Esophagus muscularis mucosa (tissue), 4 donors: ENCODE measurements around the gene ITGA2B.
"Not testable (repeated sequence)": the region's sequence is repeated elsewhere in the genome, so short reads cannot be mapped to it uniquely, and the experiment has no call there.

ENCODE experiments used
- EP300 ChIP-seq: sonication (generic); formaldehyde crosslinking; IDR thresholded peaks from one replicate; pipeline ENCODE4 v1.6.1; 2017; ENCODE audit warnings: antibody characterized with exemption
- POLR2A ChIP-seq: fragments of 450-650 bp; IDR thresholded peaks from one replicate; pipeline ENCODE4 v1.6.1; 2017; ENCODE audit warnings: antibody characterized with exemption, moderate library complexity, mild to moderate bottlenecking, low read depth
- POLR2AphosphoS5 ChIP-seq, 2 donors: sonication (generic); formaldehyde crosslinking; IDR thresholded peaks; one replicate each; pipeline ENCODE4 v1.6.1; 2017; ENCODE audit warnings: antibody characterized with exemption in 2 of 2
- TF ChIP-seq, protein P1 (sequence below), 3 experiments: fragments of 200-600 bp in 2 of 3; fragments of 450-650 bp in 1 of 3; sonication (generic) in 2 of 3; IDR thresholded peaks; one replicate each; pipeline ENCODE4 v1.5.1; 2017 to 2019; ENCODE audit warnings: antibody characterized with exemption in 3 of 3, mild to moderate bottlenecking in 2 of 3, moderate library complexity in 1 of 3

DNA sequence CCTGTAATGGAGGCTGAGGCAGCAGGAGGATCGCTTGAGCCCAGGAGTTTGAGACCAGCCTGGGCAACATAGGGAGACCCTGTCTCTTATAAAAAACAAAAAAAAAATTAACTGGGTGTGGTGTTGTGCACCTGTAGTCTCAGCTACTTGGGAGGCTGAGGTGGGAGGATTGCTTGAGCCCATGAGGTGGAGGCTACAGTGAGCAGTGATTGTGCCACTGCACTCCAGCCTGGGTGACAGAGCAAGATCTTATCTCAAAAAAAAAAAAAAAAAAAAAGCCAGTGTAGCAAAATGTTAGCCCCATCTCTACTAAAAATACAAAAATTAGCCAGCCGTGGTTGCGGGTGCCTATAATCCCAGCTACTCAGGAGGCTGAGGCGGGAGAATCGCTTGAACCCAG is 59.2 kb downstream of the ITGA2B start:
- TF ChIP-seq, protein P1, sequence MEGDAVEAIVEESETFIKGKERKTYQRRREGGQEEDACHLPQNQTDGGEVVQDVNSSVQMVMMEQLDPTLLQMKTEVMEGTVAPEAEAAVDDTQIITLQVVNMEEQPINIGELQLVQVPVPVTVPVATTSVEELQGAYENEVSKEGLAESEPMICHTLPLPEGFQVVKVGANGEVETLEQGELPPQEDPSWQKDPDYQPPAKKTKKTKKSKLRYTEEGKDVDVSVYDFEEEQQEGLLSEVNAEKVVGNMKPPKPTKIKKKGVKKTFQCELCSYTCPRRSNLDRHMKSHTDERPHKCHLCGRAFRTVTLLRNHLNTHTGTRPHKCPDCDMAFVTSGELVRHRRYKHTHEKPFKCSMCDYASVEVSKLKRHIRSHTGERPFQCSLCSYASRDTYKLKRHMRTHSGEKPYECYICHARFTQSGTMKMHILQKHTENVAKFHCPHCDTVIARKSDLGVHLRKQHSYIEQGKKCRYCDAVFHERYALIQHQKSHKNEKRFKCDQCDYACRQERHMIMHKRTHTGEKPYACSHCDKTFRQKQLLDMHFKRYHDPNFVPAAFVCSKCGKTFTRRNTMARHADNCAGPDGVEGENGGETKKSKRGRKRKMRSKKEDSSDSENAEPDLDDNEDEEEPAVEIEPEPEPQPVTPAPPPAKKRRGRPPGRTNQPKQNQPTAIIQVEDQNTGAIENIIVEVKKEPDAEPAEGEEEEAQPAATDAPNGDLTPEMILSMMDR (IDR thresholded peaks at IDR 0.05) = not testable (repeated sequence)
- not testable (repeated sequence) for TF ChIP-seq POLR2A; POLR2AphosphoS5 (IDR thresholded peaks at IDR 0.05); EP300
